Measurements from ENCODE around the gene C11orf68. TPM values are rescaled to one million over a fixed set of nuclear protein-coding genes. Genes with fewer than 3 reads are reported as not detected.
A peak's percentile ranks its signal among the peaks of the same experiment; 100 is the strongest.

Gene C11orf68
- total RNA-seq, 1 experiment from 2014 or later: 15.7 TPM

DNA sequence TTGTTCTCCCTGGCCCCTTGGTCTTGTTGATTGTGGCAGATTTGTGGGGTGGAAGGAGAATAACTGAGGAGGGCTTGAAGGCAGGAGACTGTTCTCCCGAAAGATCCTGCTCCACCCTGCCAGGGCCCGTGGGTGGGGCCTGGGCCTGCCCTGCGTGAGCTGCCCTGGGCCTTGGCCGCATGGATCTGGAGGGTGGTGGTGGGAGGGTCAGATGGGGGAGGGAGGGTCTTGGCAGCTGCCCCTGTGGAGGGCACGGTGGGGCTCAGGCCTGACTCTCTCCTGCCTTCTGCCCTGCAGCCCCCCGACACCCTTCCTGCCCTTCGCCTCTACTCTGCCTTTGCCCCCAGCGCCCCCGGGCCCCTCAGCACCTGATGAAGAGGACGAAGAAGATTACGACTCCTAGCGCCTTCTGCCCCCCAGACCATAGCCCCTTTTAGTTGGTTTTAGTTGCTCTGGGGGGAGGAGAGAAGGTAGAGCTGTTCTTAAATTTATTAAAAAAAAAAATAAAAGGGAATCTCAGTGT lies 2.2 kb upstream of the C11orf68 start:
- H2AFZ ChIP-seq (ENCODE audit: low read length): no peak overlapping the region

More for the DNA sequence above, 2.2 kb upstream of the C11orf68 start:
- Histone ChIP-seq H3K9ac (ENCODE audit: extremely low read depth, insufficient read length, low read length) (no peak overlapping the region), H4K91ac (ENCODE audit: insufficient read length, low read depth, low read length) (no peak overlapping the region), H3K27ac (ENCODE audit: insufficient read length, low read depth, low read length) (no peak overlapping the region), H3K18ac (ENCODE audit: insufficient read length, low read depth, low read length) (no peak overlapping the region), H4K5ac (ENCODE audit: insufficient read length, low read depth, low read length) (no peak overlapping the region), H4K20me1 (ENCODE audit: control insufficient read depth, insufficient read depth, insufficient read length) (no peaks in the 10 kb centered on the region), H3K4me2 (ENCODE audit: insufficient read depth, insufficient read length, low read length) (no peak overlapping the region), H2BK120ac (ENCODE audit: low read depth, low read length, poor library complexity, severe bottlenecking) (no peak overlapping the region), H3K4me1 (ENCODE audit: insufficient read depth, low read length) (no peaks in the 10 kb centered on the region), H3K14ac (ENCODE audit: insufficient read depth, low read length) (no peak overlapping the region), H3K4ac (ENCODE audit: low read depth, low read length) (no peak overlapping the region), H2BK12ac (ENCODE audit: insufficient read length, low read depth, low read length) (no peak overlapping the region), H2BK15ac (ENCODE audit: low read depth, low read length) (no peak overlapping the region), H3K23ac (ENCODE audit: insufficient read length, low read depth, low read length) (no peak overlapping the region), H2BK5ac (ENCODE audit: insufficient read length, low read length) (no peak overlapping the region), H4K8ac (replicated peaks; ENCODE audit: insufficient read length, low read depth, low read length) (no peak overlapping the region), H3K56ac (ENCODE audit: insufficient read length, low read depth, low read length) (no peak overlapping the region), H3K23me2 (ENCODE audit: insufficient read length, low read depth, low read length, poor library complexity, severe bottlenecking) (peaks cover 11% of the 10 kb centered on the region), H3K79me1 (ENCODE audit: insufficient read depth, low read depth, low read length, poor library complexity, severe bottlenecking) (no peaks in the 10 kb centered on the region), H3K27me3 (ENCODE audit: insufficient read depth, low read length) (no peaks in the 10 kb centered on the region), H2AK5ac (ENCODE audit: insufficient read length, low read length) (no peak overlapping the region), H2BK20ac (ENCODE audit: low read depth, low read length, poor library complexity, severe bottlenecking) (no peak overlapping the region), H3K9me3 (ENCODE audit: control insufficient read depth, low read depth, low read length) (no peaks in the 10 kb centered on the region), H3T11ph (ENCODE audit: low read length) (no peak overlapping the region), H3K79me2 (ENCODE audit: insufficient read depth, low read length) (no peaks in the 10 kb centered on the region)
- TF ChIP-seq, protein P1, sequence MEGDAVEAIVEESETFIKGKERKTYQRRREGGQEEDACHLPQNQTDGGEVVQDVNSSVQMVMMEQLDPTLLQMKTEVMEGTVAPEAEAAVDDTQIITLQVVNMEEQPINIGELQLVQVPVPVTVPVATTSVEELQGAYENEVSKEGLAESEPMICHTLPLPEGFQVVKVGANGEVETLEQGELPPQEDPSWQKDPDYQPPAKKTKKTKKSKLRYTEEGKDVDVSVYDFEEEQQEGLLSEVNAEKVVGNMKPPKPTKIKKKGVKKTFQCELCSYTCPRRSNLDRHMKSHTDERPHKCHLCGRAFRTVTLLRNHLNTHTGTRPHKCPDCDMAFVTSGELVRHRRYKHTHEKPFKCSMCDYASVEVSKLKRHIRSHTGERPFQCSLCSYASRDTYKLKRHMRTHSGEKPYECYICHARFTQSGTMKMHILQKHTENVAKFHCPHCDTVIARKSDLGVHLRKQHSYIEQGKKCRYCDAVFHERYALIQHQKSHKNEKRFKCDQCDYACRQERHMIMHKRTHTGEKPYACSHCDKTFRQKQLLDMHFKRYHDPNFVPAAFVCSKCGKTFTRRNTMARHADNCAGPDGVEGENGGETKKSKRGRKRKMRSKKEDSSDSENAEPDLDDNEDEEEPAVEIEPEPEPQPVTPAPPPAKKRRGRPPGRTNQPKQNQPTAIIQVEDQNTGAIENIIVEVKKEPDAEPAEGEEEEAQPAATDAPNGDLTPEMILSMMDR (conservative IDR thresholded peaks at IDR 0.05): no peak
- WGBS (ENCODE audit: extremely low coverage, insufficient read length, low lambda C conversion rate): no CpG with 5 or more reads among the region's 12 CpGs
- no peaks in the 10 kb centered on the region for H3K27me3 Mint-ChIP-seq (ENCODE audit: low read depth)
- peaks cover 11 to 21% of the 10 kb centered on the region in 2 experiments for H3K4me1 Mint-ChIP-seq
- H3K4me3 Mint-ChIP-seq: peak overlapping the region in 1 of 2 experiments; percentile 84; a peak in 3 of 5 replicates
- H3K36me3 Mint-ChIP-seq (ENCODE audit: insufficient read depth in 1 of 3, low read depth in 3 of 3): peaks cover 1 to 25% (median 23%) of the 10 kb centered on the region in 3 experiments; a peak in 6 of 7 replicates
- no peak overlapping the region for H3K27ac Mint-ChIP-seq
- DNase-seq: no peak
- H3K9me3 Mint-ChIP-seq: no peaks in the 10 kb centered on the region
